ENCODE data around the gene PPM1L. TPM values are rescaled to one million over a fixed set of nuclear protein-coding genes. Genes with fewer than 3 reads are reported as not detected.

Gene PPM1L
- total RNA-seq, 1 experiment from 2014 or later, result 13.2 TPM

DNA sequence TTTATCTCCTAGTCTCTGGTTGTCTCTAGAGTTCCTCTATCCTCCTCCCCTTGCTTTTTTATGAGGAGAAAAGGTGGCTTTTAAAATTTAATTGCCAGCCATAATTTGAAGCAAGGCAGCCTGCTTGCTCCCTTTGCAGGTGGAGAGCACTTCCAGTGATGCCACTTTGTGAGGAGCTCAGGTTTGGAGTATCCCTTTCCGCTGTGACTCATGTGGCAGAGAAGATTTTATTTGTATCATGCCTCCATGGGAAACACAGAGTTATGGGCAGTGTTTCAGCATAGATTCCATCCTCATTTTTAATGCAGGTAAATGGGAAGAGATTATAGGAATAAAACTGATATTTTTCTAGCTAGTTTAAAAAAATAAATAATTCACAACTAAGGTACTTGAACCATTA is 7.0 kb downstream of the PPM1L start:
- H3K9me2 ChIP-seq (ENCODE audit: insufficient read depth), result no peaks in the 10 kb centered on the region
- no peak overlapping the region for H2AFZ ChIP-seq (ENCODE audit: low read depth, low read length, poor library complexity, severe bottlenecking)
- H3K4me1 ChIP-seq (ENCODE audit: control insufficient read depth in 1 of 2, insufficient read depth in 2 of 2, low read length in 2 of 2), result no peaks in the 10 kb centered on the region
- intact Hi-C loops (cut with micrococcal nuclease), result no loop called here
- H3K27ac ChIP-seq (ENCODE audit: low read depth, low read length), result no peak overlapping the region
- no peaks in the 10 kb centered on the region for H3K36me3 ChIP-seq (ENCODE audit: control insufficient read depth in 1 of 2, insufficient read depth in 2 of 2, low read length in 2 of 2)
- H4K20me1 ChIP-seq (ENCODE audit: insufficient read depth), result no peaks in the 10 kb centered on the region
- H3K9me3 ChIP-seq (ENCODE audit: control insufficient read depth in 1 of 2, insufficient read depth in 1 of 2, low read depth in 1 of 2, low read length in 2 of 2), result no peaks in the 10 kb centered on the region
- no peak overlapping the region for H3K9ac ChIP-seq (ENCODE audit: low read length)
- ChIA-PET POLR2A (no interaction called here), CTCF (no interaction called here), RAD21 (ENCODE audit: low non-redundant PET in 1 of 2, low total read pairs in 2 of 2, uncharacterized antibody in 2 of 2, unreplicated experiment in 2 of 2) (no interaction called here)
- ATAC-seq (no peak), DNase-seq (ENCODE audit: low read depth, low spot score) (no peak)
- no peak for TF ChIP-seq YY1 (IDR thresholded peaks at IDR 0.05; ENCODE audit: extremely low read depth, insufficient replicate concordance, low read depth, low read length)
- no peak for TF ChIP-seq POLR2AphosphoS5 (IDR thresholded peaks at IDR 0.05; ENCODE audit: low read depth, low read length)
- no peak for TF ChIP-seq TCF7L2 (IDR thresholded peaks at IDR 0.05; ENCODE audit: borderline replicate concordance, extremely low read depth, insufficient read depth, insufficient read length)
- no peak for TF ChIP-seq CTCF (IDR thresholded peaks at IDR 0.05 in 2 of 3, conservative IDR thresholded peaks at IDR 0.05 in 1 of 3; ENCODE audit: borderline replicate concordance in 1 of 3, insufficient read depth in 1 of 3, low read depth in 2 of 3, low read length in 2 of 3)
- TF ChIP-seq, protein P1, sequence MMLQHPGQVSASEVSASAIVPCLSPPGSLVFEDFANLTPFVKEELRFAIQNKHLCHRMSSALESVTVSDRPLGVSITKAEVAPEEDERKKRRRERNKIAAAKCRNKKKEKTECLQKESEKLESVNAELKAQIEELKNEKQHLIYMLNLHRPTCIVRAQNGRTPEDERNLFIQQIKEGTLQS (IDR thresholded peaks at IDR 0.05), result no peak
- no peak for TF ChIP-seq FOSL1 (IDR thresholded peaks at IDR 0.05; ENCODE audit: low read depth)
- no peak for TF ChIP-seq RAD21 (IDR thresholded peaks at IDR 0.05; ENCODE audit: low read depth)
- no peak for TF ChIP-seq EZH2 (IDR thresholded peaks at IDR 0.05)
- TF ChIP-seq SP1 (IDR thresholded peaks at IDR 0.05; ENCODE audit: low read depth), result no peak
- no peak for TF ChIP-seq SIN3A (IDR thresholded peaks at IDR 0.05; ENCODE audit: low read depth)
- no peak for TF ChIP-seq SRF (IDR thresholded peaks at IDR 0.05; ENCODE audit: low read depth)
- H3K4me3 ChIP-seq (replicated peaks in 1 of 2; ENCODE audit: low read depth in 1 of 2, low read length in 2 of 2), result no peak overlapping the region
- no TSS peak for BruUV-seq (replicated peaks)
- no peaks in the 10 kb centered on the region for H3K27me3 ChIP-seq (ENCODE audit: insufficient read depth, low read length)
- no peak overlapping the region for H3K4me2 ChIP-seq (ENCODE audit: low read length)
- H3K79me2 ChIP-seq (ENCODE audit: insufficient read depth, low read length), result peaks cover 7% of the 10 kb centered on the region; the same call in 1 of the 2 replicates

All from HCT116 (cell line).